ENCODE results near the gene SMS. TPM values are rescaled to one million over a fixed set of nuclear protein-coding genes. Genes with fewer than 3 reads are reported as not detected.

SMS gene
- total RNA-seq, 1 experiment from 2014 or later: 164 TPM

DNA sequence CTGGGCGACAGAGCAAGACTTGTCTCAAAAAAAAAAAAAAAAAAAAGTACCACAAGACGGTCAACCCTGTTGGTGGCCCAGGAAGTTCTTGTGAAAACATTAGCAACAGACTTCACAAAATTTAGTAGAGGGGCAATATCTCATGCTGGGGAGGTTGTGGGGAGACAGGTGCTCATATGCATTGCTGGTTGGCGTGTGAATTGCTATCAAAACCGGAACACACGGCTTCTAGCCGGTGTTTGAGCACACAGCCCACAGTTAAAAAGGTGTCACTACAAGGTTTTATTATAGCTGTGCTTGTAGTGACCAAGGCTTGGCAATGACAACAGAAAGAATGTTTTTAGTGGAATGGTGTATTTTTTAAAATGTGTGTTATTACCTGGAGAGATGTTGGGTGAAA lies 41.8 kb downstream of the SMS start:
- BruUV-seq (replicated peaks): no TSS peak
- peaks cover 3% of the 10 kb centered on the region; the same call in 1 of the 2 replicates for H3K4me1 ChIP-seq (ENCODE audit: insufficient read depth, low read length)
- no peak overlapping the region for H3K4me3 ChIP-seq (ENCODE audit: low read length)
- POLR2A ChIA-PET (ENCODE audit: unreplicated experiment): no interaction called here
- CTCF ChIA-PET: no interaction called here
- H4K20me1 ChIP-seq (ENCODE audit: low read length): no peaks in the 10 kb centered on the region
- no peak overlapping the region for H3K27ac ChIP-seq (ENCODE audit: low read length)
- no peaks in the 10 kb centered on the region for H3K27me3 ChIP-seq (ENCODE audit: low read length)
- H3F3A ChIP-seq (ENCODE audit: low read length, unreplicated experiment): no peaks in the 10 kb centered on the region
- no peak overlapping the region for H2AFZ ChIP-seq (ENCODE audit: low read length)
- H3K79me2 ChIP-seq (ENCODE audit: low read length): no peaks in the 10 kb centered on the region
- TF ChIP-seq EZH2 (IDR thresholded peaks at IDR 0.05; ENCODE audit: low read length, unreplicated experiment) (no peak), EZH2phosphoT487 (IDR thresholded peaks at IDR 0.05; ENCODE audit: borderline replicate concordance, low read length) (no peak)
- TF ChIP-seq, protein P1, sequence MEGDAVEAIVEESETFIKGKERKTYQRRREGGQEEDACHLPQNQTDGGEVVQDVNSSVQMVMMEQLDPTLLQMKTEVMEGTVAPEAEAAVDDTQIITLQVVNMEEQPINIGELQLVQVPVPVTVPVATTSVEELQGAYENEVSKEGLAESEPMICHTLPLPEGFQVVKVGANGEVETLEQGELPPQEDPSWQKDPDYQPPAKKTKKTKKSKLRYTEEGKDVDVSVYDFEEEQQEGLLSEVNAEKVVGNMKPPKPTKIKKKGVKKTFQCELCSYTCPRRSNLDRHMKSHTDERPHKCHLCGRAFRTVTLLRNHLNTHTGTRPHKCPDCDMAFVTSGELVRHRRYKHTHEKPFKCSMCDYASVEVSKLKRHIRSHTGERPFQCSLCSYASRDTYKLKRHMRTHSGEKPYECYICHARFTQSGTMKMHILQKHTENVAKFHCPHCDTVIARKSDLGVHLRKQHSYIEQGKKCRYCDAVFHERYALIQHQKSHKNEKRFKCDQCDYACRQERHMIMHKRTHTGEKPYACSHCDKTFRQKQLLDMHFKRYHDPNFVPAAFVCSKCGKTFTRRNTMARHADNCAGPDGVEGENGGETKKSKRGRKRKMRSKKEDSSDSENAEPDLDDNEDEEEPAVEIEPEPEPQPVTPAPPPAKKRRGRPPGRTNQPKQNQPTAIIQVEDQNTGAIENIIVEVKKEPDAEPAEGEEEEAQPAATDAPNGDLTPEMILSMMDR (conservative IDR thresholded peaks at IDR 0.05; ENCODE audit: low read depth, low read length): no peak
- no peaks in the 10 kb centered on the region for H3K9me2 ChIP-seq (replicated peaks; ENCODE audit: low read length)
- no peaks in the 10 kb centered on the region for H3K9me3 ChIP-seq (ENCODE audit: low read length)
- H3K4me2 ChIP-seq (ENCODE audit: low read length): no peak overlapping the region
- intact Hi-C loops (cut with micrococcal nuclease): loop anchor here (10.0 kb wide), 1 partner anchor 102 kb away; no protein-coding TSS in a partner anchor
- ATAC-seq (no peak), DNase-seq (no peak)
- H3K36me3 ChIP-seq (ENCODE audit: low read depth, low read length): peaks cover 28% of the 10 kb centered on the region
- H3K9ac ChIP-seq (ENCODE audit: low read length): no peak overlapping the region

- TF ChIP-seq, protein P1 (conservative IDR thresholded peaks at IDR 0.05; ENCODE audit: low read depth, low read length): peak; percentile 95
- TF ChIP-seq EZH2phosphoT487 (IDR thresholded peaks at IDR 0.05; ENCODE audit: borderline replicate concordance, low read length) (no peak), EZH2 (IDR thresholded peaks at IDR 0.05; ENCODE audit: low read length, unreplicated experiment) (no peak)
- intact Hi-C loops (cut with micrococcal nuclease): loop anchor here (1.0 to 10.0 kb wide), 7 partner anchors 99 to 1647 kb away; no protein-coding TSS in a partner anchor
- H3K36me3 ChIP-seq (ENCODE audit: low read depth, low read length): peaks cover 29% of the 10 kb centered on the region
- H2AFZ ChIP-seq (ENCODE audit: low read length): no peak overlapping the region
- no peak overlapping the region for H3K27ac ChIP-seq (ENCODE audit: low read length)
- ATAC-seq (peak; percentile 89), DNase-seq (peak; percentile 82)
- CTCF ChIA-PET: interaction anchor here (0.5 to 1.1 kb wide), 6 partner anchors 52 to 1053 kb away, joined by 3 to 10 read pairs (median 4); no protein-coding TSS in a partner anchor
- H3F3A ChIP-seq (ENCODE audit: low read length, unreplicated experiment): no peaks in the 10 kb centered on the region
- no peaks in the 10 kb centered on the region for H3K79me2 ChIP-seq (ENCODE audit: low read length)
- peaks cover 3% of the 10 kb centered on the region; the same call in 1 of the 2 replicates for H3K4me1 ChIP-seq (ENCODE audit: insufficient read depth, low read length)
- H3K9me3 ChIP-seq (ENCODE audit: low read length): no peaks in the 10 kb centered on the region
- POLR2A ChIA-PET (ENCODE audit: unreplicated experiment): no interaction called here
- H3K27me3 ChIP-seq (ENCODE audit: low read length): no peaks in the 10 kb centered on the region
- H3K9me2 ChIP-seq (replicated peaks; ENCODE audit: low read length): no peaks in the 10 kb centered on the region
- BruUV-seq (replicated peaks): no TSS peak
- no peaks in the 10 kb centered on the region for H4K20me1 ChIP-seq (ENCODE audit: low read length)
- no peak overlapping the region for H3K4me2 ChIP-seq (ENCODE audit: low read length)
- H3K4me3 ChIP-seq (ENCODE audit: low read length): no peak overlapping the region
- H3K9ac ChIP-seq (ENCODE audit: low read length): no peak overlapping the region
These were observed 44.8 kb downstream of the SMS start for GRCh38 chrX:21985332-21985777.

- Histone ChIP-seq H4K20me1 (ENCODE audit: low read length) (no peaks in the 10 kb centered on the region), H3K9me3 (ENCODE audit: low read length) (no peaks in the 10 kb centered on the region), H3K27me3 (ENCODE audit: low read length) (no peaks in the 10 kb centered on the region), H3F3A (ENCODE audit: low read length, unreplicated experiment) (no peaks in the 10 kb centered on the region), H3K4me3 (ENCODE audit: low read length) (no peak overlapping the region), H3K36me3 (ENCODE audit: low read depth, low read length) (peaks cover 33% of the 10 kb centered on the region), H3K9ac (ENCODE audit: low read length) (no peak overlapping the region), H3K9me2 (replicated peaks; ENCODE audit: low read length) (no peaks in the 10 kb centered on the region), H3K4me2 (ENCODE audit: low read length) (no peak overlapping the region), H3K79me2 (ENCODE audit: low read length) (no peaks in the 10 kb centered on the region), H2AFZ (ENCODE audit: low read length) (no peak overlapping the region), H3K4me1 (ENCODE audit: insufficient read depth, low read length) (peaks cover 3% of the 10 kb centered on the region; the same call in 1 of the 2 replicates), H3K27ac (ENCODE audit: low read length) (no peak overlapping the region)
- TF ChIP-seq, protein P1 (conservative IDR thresholded peaks at IDR 0.05; ENCODE audit: low read depth, low read length): no peak
- no peak for TF ChIP-seq EZH2 (IDR thresholded peaks at IDR 0.05; ENCODE audit: low read length, unreplicated experiment)
- TF ChIP-seq EZH2phosphoT487 (IDR thresholded peaks at IDR 0.05; ENCODE audit: borderline replicate concordance, low read length): no peak
- no TSS peak for BruUV-seq (replicated peaks)
- ATAC-seq (peak; percentile 55), DNase-seq (peak; percentile 10)
- intact Hi-C loops (cut with micrococcal nuclease): loop anchor here (5.0 to 10.0 kb wide), 4 partner anchors 98 to 1646 kb away; no protein-coding TSS in a partner anchor
- POLR2A ChIA-PET (ENCODE audit: unreplicated experiment): no interaction called here
- CTCF ChIA-PET: interaction anchor here (0.5 kb wide), 1 partner anchor 14 kb away, joined by 3 read pairs; no protein-coding TSS in a partner anchor
These were observed 46.1 kb downstream of the SMS start for GRCh38 chrX:21986596-21986995.

Data from PC-3 (cell line).